H9 (cell line): ENCODE results near the gene LTB4R2. TPM values are rescaled to one million over a fixed set of nuclear protein-coding genes. Genes with fewer than 3 reads are reported as not detected.

Experiments used
- DNase-seq: peaks from one replicate; pipeline ENCODE4 v3.0.0-alpha.2; 2017
- H2AFZ ChIP-seq: one replicate; pipeline ENCODE4 v1.6.1; 2013; ENCODE audit warnings: mild to moderate bottlenecking, low read length, control low read depth, moderate library complexity
- H2AK5ac ChIP-seq: 2 replicates; pipeline ENCODE4 v1.6.1; 2013; ENCODE audit warnings: low read length, control low read depth, mixed read lengths; ENCODE audit not compliant: insufficient read length
- H2BK120ac ChIP-seq: one replicate; pipeline ENCODE4 v1.6.1; 2013; ENCODE audit warnings: low read depth, mild to moderate bottlenecking, low read length, control low read depth, inconsistent platforms; ENCODE audit not compliant: poor library complexity, severe bottlenecking
- H2BK12ac ChIP-seq: 2 replicates; pipeline ENCODE4 v1.6.1; 2013; ENCODE audit warnings: low read length, control low read depth, mixed read lengths, low read depth; ENCODE audit not compliant: insufficient read length
- H2BK15ac ChIP-seq: 2 replicates; pipeline ENCODE4 v1.6.1; 2013; ENCODE audit warnings: low read depth, low read length, control low read depth
- H2BK20ac ChIP-seq: one replicate; pipeline ENCODE4 v1.6.1; 2013; ENCODE audit warnings: low read depth, mild to moderate bottlenecking, low read length, control low read depth, inconsistent platforms; ENCODE audit not compliant: poor library complexity, severe bottlenecking
- H2BK5ac ChIP-seq: 2 replicates; pipeline ENCODE4 v1.6.1; 2013; ENCODE audit warnings: low read length, control low read depth, mixed read lengths; ENCODE audit not compliant: insufficient read length
- H3K14ac ChIP-seq: 2 replicates; pipeline ENCODE4 v1.6.1; 2013; ENCODE audit warnings: low read length, control low read depth; ENCODE audit not compliant: insufficient read depth
- H3K18ac ChIP-seq: 2 replicates; pipeline ENCODE4 v1.6.1; 2013; ENCODE audit warnings: low read depth, mild to moderate bottlenecking, mixed read lengths, low read length, control low read depth; ENCODE audit not compliant: insufficient read length
- H3K23ac ChIP-seq: 2 replicates; pipeline ENCODE4 v1.6.1; 2013; ENCODE audit warnings: low read length, control low read depth, mixed read lengths, low read depth; ENCODE audit not compliant: insufficient read length
- H3K23me2 ChIP-seq: 2 replicates; pipeline ENCODE4 v1.6.1; 2013; ENCODE audit warnings: low read depth, mild to moderate bottlenecking, mixed read lengths, low read length, control low read depth; ENCODE audit not compliant: insufficient read length, poor library complexity, severe bottlenecking
- H3K27ac ChIP-seq: 2 replicates; pipeline ENCODE4 v1.5.1; 2013; ENCODE audit warnings: low read length, control low read depth, mixed read lengths, low read depth; ENCODE audit not compliant: insufficient read length
- H3K27me3 ChIP-seq: 2 replicates; pipeline ENCODE4 v1.6.1; 2013; ENCODE audit warnings: low read length, control low read depth, inconsistent platforms; ENCODE audit not compliant: insufficient read depth
- H3K4ac ChIP-seq: 2 replicates; pipeline ENCODE4 v1.6.1; 2013; ENCODE audit warnings: low read depth, mild to moderate bottlenecking, control low read depth, inconsistent platforms, low read length, moderate library complexity
- H3K4me1 ChIP-seq: 2 replicates; pipeline ENCODE4 v1.6.1; 2013; ENCODE audit warnings: low read length, control low read depth, inconsistent platforms; ENCODE audit not compliant: insufficient read depth
- H3K4me2 ChIP-seq: 2 replicates; pipeline ENCODE4 v1.6.1; 2013; ENCODE audit warnings: low read length, control low read depth, mixed read lengths; ENCODE audit not compliant: insufficient read length, insufficient read depth
- H3K56ac ChIP-seq: 2 replicates; pipeline ENCODE4 v1.6.1; 2013; ENCODE audit warnings: low read depth, mild to moderate bottlenecking, mixed read lengths, low read length, control low read depth; ENCODE audit not compliant: insufficient read length
- H3K79me1 ChIP-seq: 2 replicates; pipeline ENCODE4 v1.6.1; 2013; ENCODE audit warnings: low read depth, mild to moderate bottlenecking, moderate library complexity, low read length, control low read depth, inconsistent platforms; ENCODE audit not compliant: insufficient read depth, poor library complexity, severe bottlenecking
- H3K79me2 ChIP-seq: 2 replicates; pipeline ENCODE4 v1.6.1; 2013; ENCODE audit warnings: low read length, control low read depth, inconsistent platforms; ENCODE audit not compliant: insufficient read depth
- H3K9ac ChIP-seq: 2 replicates; pipeline ENCODE4 v1.6.1; 2013; ENCODE audit warnings: low read length, control low read depth, mixed read lengths; ENCODE audit not compliant: insufficient read length; ENCODE audit errors: extremely low read depth
- H3K9me3 ChIP-seq: one replicate; pipeline ENCODE4 v1.6.1; 2013; ENCODE audit warnings: low read depth, low read length, inconsistent platforms; ENCODE audit not compliant: control insufficient read depth
- H3T11ph ChIP-seq: one replicate; pipeline ENCODE4 v1.6.1; 2013; ENCODE audit warnings: mild to moderate bottlenecking, low read length, control low read depth, inconsistent platforms
- H4K20me1 ChIP-seq: one replicate; pipeline ENCODE4 v1.6.1; 2013; ENCODE audit not compliant: control insufficient read depth, insufficient read length, insufficient read depth
- H4K5ac ChIP-seq: 2 replicates; pipeline ENCODE4 v1.6.1; 2013; ENCODE audit warnings: low read depth, mild to moderate bottlenecking, mixed read lengths, low read length, control low read depth; ENCODE audit not compliant: insufficient read length
- H4K8ac ChIP-seq: replicated peaks from 2 replicates; pipeline ENCODE4 v1.6.1; 2013; ENCODE audit warnings: low read length, control low read depth, mixed read lengths, low read depth; ENCODE audit not compliant: insufficient read length
- H4K91ac ChIP-seq: 2 replicates; pipeline ENCODE4 v1.6.1; 2013; ENCODE audit warnings: low read depth, mild to moderate bottlenecking, moderate library complexity, mixed read lengths, low read length, control low read depth; ENCODE audit not compliant: insufficient read length
- H3K27ac Mint-ChIP-seq, 3 experiments: 2 replicates in 2 of 3; 3 replicates in 1 of 3; pipeline ENCODE4 v1.8.0; 2020 to 2021; ENCODE audit warnings: mixed read lengths in 3 of 3, mild to moderate bottlenecking in 1 of 3, moderate library complexity in 1 of 3
- H3K27me3 Mint-ChIP-seq: 2 replicates; pipeline ENCODE4 v1.8.0; 2021; ENCODE audit warnings: low read depth, mild to moderate bottlenecking, moderate library complexity, mixed read lengths
- H3K36me3 Mint-ChIP-seq, 3 experiments: 2 replicates in 2 of 3; 3 replicates in 1 of 3; pipeline ENCODE4 v1.8.0; 2020 to 2021; ENCODE audit warnings: low read depth in 3 of 3, mixed read lengths in 3 of 3; ENCODE audit not compliant: insufficient read depth in 1 of 3
- H3K4me1 Mint-ChIP-seq, 2 experiments: 2 replicates each; pipeline ENCODE4 v1.8.0; 2020; ENCODE audit warnings: mixed read lengths in 2 of 2
- H3K4me3 Mint-ChIP-seq, 2 experiments: 2 replicates in 1 of 2; 3 replicates in 1 of 2; pipeline ENCODE4 v1.8.0; 2020 to 2021; ENCODE audit warnings: mild to moderate bottlenecking in 2 of 2, mixed read lengths in 2 of 2, moderate library complexity in 1 of 2
- H3K9me3 Mint-ChIP-seq, 2 experiments: 2 replicates in 1 of 2; 3 replicates in 1 of 2; pipeline ENCODE4 v1.8.0; 2020; ENCODE audit warnings: mild to moderate bottlenecking in 2 of 2, mixed read lengths in 2 of 2, moderate library complexity in 1 of 2
- WGBS: extraction: QIAGEN DNeasy Blood & Tissue Kit; methylation state at CpG from one replicate; pipeline ENCODE4 v1.1.7; 2013; ENCODE audit warnings: missing lambda C conversion rate, low lambda C conversion rate, mixed read lengths; ENCODE audit not compliant: insufficient read length; ENCODE audit errors: extremely low coverage; 5-methylcytosine and 5-hydroxymethylcytosine counted together
- total RNA-seq: library from RNA; stranded (reverse); gene quantifications from 2 replicates; pipeline ENCODE4 v1.2.1, GENCODE V29; 2021
- TF ChIP-seq, protein P1 (sequence below): fragments of 200-600 bp; sonication (generic); conservative IDR thresholded peaks from 3 replicates; pipeline ENCODE4 v1.8.0; 2021; ENCODE audit warnings: antibody characterized with exemption, mild to moderate bottlenecking

LTB4R2 gene
- total RNA-seq, 1 experiment from 2014 or later, result 13.4 TPM

DNA sequence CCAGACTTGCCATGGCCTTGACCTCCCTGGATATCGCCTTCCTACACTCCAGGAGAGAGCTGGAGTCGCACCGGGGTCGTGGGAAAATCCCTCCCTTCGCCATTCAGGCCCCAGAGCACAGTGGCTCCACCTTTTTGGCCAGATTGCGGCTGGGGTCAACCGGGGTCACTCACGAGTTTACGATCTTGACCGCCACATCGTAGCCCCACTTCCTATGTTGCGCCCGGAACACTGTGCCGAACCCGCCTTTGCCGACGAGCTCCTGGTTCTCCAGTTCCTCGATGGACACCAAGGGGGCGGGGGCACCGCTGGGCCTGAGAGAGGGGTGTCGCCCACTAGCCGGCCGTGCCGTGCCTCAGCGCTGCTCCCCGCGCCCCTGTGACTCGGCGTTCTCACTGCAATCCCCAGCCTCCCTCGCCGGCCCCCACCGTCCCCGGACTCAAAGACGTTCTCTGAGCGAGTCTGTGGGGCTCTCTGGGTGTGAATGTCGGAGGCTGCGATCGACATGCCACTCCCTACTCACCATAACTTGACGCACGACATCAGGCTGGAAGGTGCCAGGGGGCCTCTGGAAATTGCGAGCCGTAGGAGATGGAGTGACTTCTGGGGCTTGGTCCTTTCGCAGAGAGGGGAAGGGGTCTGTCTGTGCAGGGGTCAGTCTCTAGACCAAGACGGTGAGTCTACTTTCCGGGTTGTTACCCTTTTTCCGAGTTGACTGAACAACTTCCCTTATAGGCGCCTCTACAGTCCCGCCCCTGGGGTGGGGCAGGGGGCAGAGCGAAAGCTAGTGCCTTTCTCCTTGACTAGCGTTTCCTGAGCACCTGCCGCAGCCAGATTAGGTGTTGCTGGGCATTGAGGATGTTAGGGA, 29.6 kb downstream of the LTB4R2 start, which contains the start of gene RIPK3:
TSS of gene RIPK3 (minus strand) at position 708 of the 868 bp plus-strand sequence. CDS start at position 543, 165 bp downstream.
- Histone ChIP-seq H3K23me2 (peaks cover 15% of the 10 kb centered on the region), H2AK5ac (no peak within 1 kb of the TSS), H3K27me3 (peaks cover 53% of the 10 kb centered on the region; the same call in 1 of the 2 replicates), H3K14ac (no peak within 1 kb of the TSS), H2BK120ac (no peak within 1 kb of the TSS), H3K23ac (no peak within 1 kb of the TSS), H3K27ac (no peak within 1 kb of the TSS), H4K91ac (no peak within 1 kb of the TSS), H2BK20ac (no peak within 1 kb of the TSS), H4K5ac (no peak within 1 kb of the TSS), H3K4me2 (peak within 1 kb of the TSS; percentile 74), H3K9me3 (no peaks in the 10 kb centered on the region), H3T11ph (no peak within 1 kb of the TSS), H3K79me1 (no peaks in the 10 kb centered on the region), H3K56ac (no peak within 1 kb of the TSS), H2BK5ac (no peak within 1 kb of the TSS), H3K4me1 (no peaks in the 10 kb centered on the region; the same call in 1 of the 2 replicates), H2BK15ac (no peak within 1 kb of the TSS), H3K79me2 (no peaks in the 10 kb centered on the region), H2BK12ac (no peak within 1 kb of the TSS), H3K18ac (no peak within 1 kb of the TSS), H4K8ac (no peak within 1 kb of the TSS), H4K20me1 (no peaks in the 10 kb centered on the region), H3K9ac (no peak within 1 kb of the TSS), H2AFZ (no peak within 1 kb of the TSS), H3K4ac (no peak within 1 kb of the TSS)
- peak; percentile 58 for DNase-seq
- H3K36me3 Mint-ChIP-seq, result no peaks in the 10 kb centered on the region
- TF ChIP-seq, protein P1, sequence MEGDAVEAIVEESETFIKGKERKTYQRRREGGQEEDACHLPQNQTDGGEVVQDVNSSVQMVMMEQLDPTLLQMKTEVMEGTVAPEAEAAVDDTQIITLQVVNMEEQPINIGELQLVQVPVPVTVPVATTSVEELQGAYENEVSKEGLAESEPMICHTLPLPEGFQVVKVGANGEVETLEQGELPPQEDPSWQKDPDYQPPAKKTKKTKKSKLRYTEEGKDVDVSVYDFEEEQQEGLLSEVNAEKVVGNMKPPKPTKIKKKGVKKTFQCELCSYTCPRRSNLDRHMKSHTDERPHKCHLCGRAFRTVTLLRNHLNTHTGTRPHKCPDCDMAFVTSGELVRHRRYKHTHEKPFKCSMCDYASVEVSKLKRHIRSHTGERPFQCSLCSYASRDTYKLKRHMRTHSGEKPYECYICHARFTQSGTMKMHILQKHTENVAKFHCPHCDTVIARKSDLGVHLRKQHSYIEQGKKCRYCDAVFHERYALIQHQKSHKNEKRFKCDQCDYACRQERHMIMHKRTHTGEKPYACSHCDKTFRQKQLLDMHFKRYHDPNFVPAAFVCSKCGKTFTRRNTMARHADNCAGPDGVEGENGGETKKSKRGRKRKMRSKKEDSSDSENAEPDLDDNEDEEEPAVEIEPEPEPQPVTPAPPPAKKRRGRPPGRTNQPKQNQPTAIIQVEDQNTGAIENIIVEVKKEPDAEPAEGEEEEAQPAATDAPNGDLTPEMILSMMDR, result no peak
- H3K4me1 Mint-ChIP-seq, result peaks cover 18 to 22% of the 10 kb centered on the region in 2 experiments
- peak within 1 kb of the TSS; percentile 71 to 87 for H3K4me3 Mint-ChIP-seq
- H3K27ac Mint-ChIP-seq, result no peak within 1 kb of the TSS; a peak in 1 of 7 replicates
- WGBS, result no CpG with 5 or more reads among the region's 51 CpGs
- peaks cover 96% of the 10 kb centered on the region for H3K27me3 Mint-ChIP-seq
- H3K9me3 Mint-ChIP-seq, result no peaks in the 10 kb centered on the region
